DND-41 (cell line): Measurements from ENCODE around the gene ATP5MC3.

Experiments used
- ATAC-seq: fragments of 200-7000 bp; cut with Tn5 transposase; 3 replicates; pipeline ENCODE4 v1.9.1; 2021; ENCODE audit warnings: low read depth; ENCODE audit not compliant: insufficient read depth
- DNase-seq: peaks from one replicate; pipeline ENCODE4 v3.0.0-alpha.2; 2020
- H2AFZ ChIP-seq: 2 replicates; pipeline ENCODE4 v1.6.0; 2012; ENCODE audit warnings: low read depth, low read length
- H3K27ac ChIP-seq: 2 replicates; pipeline ENCODE4 v1.5.1; 2012; ENCODE audit warnings: low read length, inconsistent platforms
- H3K27me3 ChIP-seq: fragments of 200-600 bp; sonication (generic); 2 replicates; pipeline ENCODE4 v1.6.0; 2012; ENCODE audit warnings: low read length, mild to moderate bottlenecking, inconsistent platforms; ENCODE audit not compliant: insufficient read depth, poor library complexity
- H3K36me3 ChIP-seq: 2 replicates; pipeline ENCODE4 v1.5.1; 2012; ENCODE audit warnings: low read length, inconsistent platforms; ENCODE audit not compliant: insufficient read depth
- H3K4me1 ChIP-seq: 2 replicates; pipeline ENCODE4 v1.5.1; 2012; ENCODE audit warnings: mild to moderate bottlenecking, low read length; ENCODE audit not compliant: insufficient read depth
- H3K4me2 ChIP-seq: 2 replicates; pipeline ENCODE4 v1.6.0; 2012; ENCODE audit warnings: mild to moderate bottlenecking, moderate library complexity, low read length, inconsistent platforms; ENCODE audit not compliant: insufficient read depth
- H3K4me3 ChIP-seq, 2 experiments: fragments of 200-600 bp in 1 of 2; shearing (Covaris generic) in 1 of 2; 2 replicates each; pipeline ENCODE4 v1.5.1; 2012 to 2016; ENCODE audit warnings: inconsistent platforms in 2 of 2, low read length in 2 of 2, mild to moderate bottlenecking in 2 of 2, low read depth in 1 of 2, moderate library complexity in 1 of 2
- H3K79me2 ChIP-seq: 2 replicates; pipeline ENCODE4 v1.6.0; 2012; ENCODE audit warnings: low read length, inconsistent platforms; ENCODE audit not compliant: insufficient read depth
- H3K9ac ChIP-seq: 2 replicates; pipeline ENCODE4 v1.6.0; 2012; ENCODE audit warnings: low read depth, mild to moderate bottlenecking, inconsistent platforms, low read length, moderate library complexity
- H3K9me3 ChIP-seq: 2 replicates; pipeline ENCODE4 v1.5.1; 2012; ENCODE audit warnings: low read length, moderate library complexity, mild to moderate bottlenecking, inconsistent platforms; ENCODE audit not compliant: insufficient read depth, severe bottlenecking
- H4K20me1 ChIP-seq: 2 replicates; pipeline ENCODE4 v1.6.0; 2012; ENCODE audit warnings: low read length; ENCODE audit not compliant: insufficient read depth
- CTCF ChIP-seq: IDR thresholded peaks from 2 replicates; pipeline ENCODE4 v1.5.1; 2012; ENCODE audit warnings: borderline replicate concordance, low read length, moderate library complexity, mild to moderate bottlenecking; ENCODE audit not compliant: poor library complexity, severe bottlenecking; ENCODE audit errors: extremely low read depth
- EZH2 ChIP-seq: IDR thresholded peaks from 3 replicates; pipeline ENCODE4 v1.6.1; 2012; ENCODE audit warnings: borderline replicate concordance, low read depth, mild to moderate bottlenecking, moderate library complexity, low read length, inconsistent platforms; ENCODE audit not compliant: severe bottlenecking

The ATP5MC3 gene

GRCh38 chr2:175220075-175220474 is 38.6 kb upstream of the ATP5MC3 start:
- no peak overlapping the region for H3K4me3 ChIP-seq
- no peak overlapping the region for H2AFZ ChIP-seq
- no peaks in the 10 kb centered on the region for H3K79me2 ChIP-seq
- H3K4me1 ChIP-seq, result no peaks in the 10 kb centered on the region
- H3K9ac ChIP-seq, result no peak overlapping the region
- H3K9me3 ChIP-seq, result no peaks in the 10 kb centered on the region
- no peak overlapping the region for H3K4me2 ChIP-seq
- peaks cover 7% of the 10 kb centered on the region for H3K27me3 ChIP-seq
- ATAC-seq (no peak), DNase-seq (no peak)
- TF ChIP-seq EZH2 (no peak), CTCF (no peak)
- H3K27ac ChIP-seq, result no peak overlapping the region
- H4K20me1 ChIP-seq, result no peaks in the 10 kb centered on the region
- H3K36me3 ChIP-seq, result no peaks in the 10 kb centered on the region

- Histone ChIP-seq H3K9ac (no peak overlapping the region), H3K36me3 (no peaks in the 10 kb centered on the region), H3K27me3 (peaks cover 10% of the 10 kb centered on the region), H3K4me1 (no peaks in the 10 kb centered on the region), H3K4me2 (no peak overlapping the region), H2AFZ (no peak overlapping the region), H3K9me3 (no peaks in the 10 kb centered on the region), H3K27ac (no peak overlapping the region), H3K4me3 (no peak overlapping the region), H4K20me1 (no peaks in the 10 kb centered on the region), H3K79me2 (no peaks in the 10 kb centered on the region)
- TF ChIP-seq EZH2 (no peak), CTCF (no peak)
- DNase-seq (no peak), ATAC-seq (no peak)
Measured at GRCh38 chr2:175218551-175218950, 37.0 kb upstream of the ATP5MC3 start.

- Histone ChIP-seq H3K36me3 (no peaks in the 10 kb centered on the region), H2AFZ (no peak overlapping the region), H3K79me2 (no peaks in the 10 kb centered on the region), H3K4me3 (no peak overlapping the region), H3K9me3 (no peaks in the 10 kb centered on the region), H3K9ac (no peak overlapping the region), H4K20me1 (no peaks in the 10 kb centered on the region), H3K4me2 (no peak overlapping the region), H3K27ac (no peak overlapping the region), H3K27me3 (peaks cover 14% of the 10 kb centered on the region), H3K4me1 (no peaks in the 10 kb centered on the region)
- TF ChIP-seq EZH2, result no peak
- no peak for TF ChIP-seq CTCF
- ATAC-seq, result no peak
- no peak for DNase-seq
Measured at GRCh38 chr2:175207741-175208438, 26.4 kb upstream of the ATP5MC3 start.
